Activated naive CD4-positive, alpha-beta T cell treated with anti-CD3 and anti-CD28 coated beads for 36 hours (primary cell): ENCODE results near the gene GSK3B. TPM values are rescaled to one million over a fixed set of nuclear protein-coding genes. Genes with fewer than 3 reads are reported as not detected.

Experiments
- CTCF ChIA-PET: fragments of 350-600 bp; sonication (Branson Sonifier 250); formaldehyde crosslinking; loops from one replicate; lab custom pipeline; 2021; ENCODE audit warnings: antibody characterized with exemption; lab: Charles Lee
- DNase-seq: peaks from one replicate; pipeline ENCODE4 v3.0.0-alpha.2; 2020
- H3K27ac Mint-ChIP-seq: one replicate; pipeline ENCODE4 v1.8.0; 2021; ENCODE audit warnings: mild to moderate bottlenecking, mixed read lengths
- H3K27me3 Mint-ChIP-seq: one replicate; pipeline ENCODE4 v1.8.0; 2021; ENCODE audit warnings: low read depth, mixed read lengths
- H3K36me3 Mint-ChIP-seq: one replicate; pipeline ENCODE4 v1.8.0; 2021; ENCODE audit warnings: low read depth, mixed read lengths
- H3K4me1 Mint-ChIP-seq: one replicate; pipeline ENCODE4 v1.8.0; 2021; ENCODE audit warnings: low read depth, mixed read lengths
- H3K4me3 Mint-ChIP-seq: one replicate; pipeline ENCODE4 v1.8.0; 2021; ENCODE audit warnings: mild to moderate bottlenecking, moderate library complexity, mixed read lengths
- H3K9me3 Mint-ChIP-seq: one replicate; pipeline ENCODE4 v1.8.0; 2021; ENCODE audit warnings: mixed read lengths
- intact Hi-C: fragments of 100-400 bp; cut with micrococcal nuclease; formaldehyde crosslinking; loops from one replicate; pipeline ENCODE4 v1.15.1; 2023
- total RNA-seq, 2 experiments: library from RNA; stranded (reverse); gene quantifications; one replicate each; pipeline ENCODE4 v1.2.3, GENCODE V29; 2021

The GSK3B gene
- total RNA-seq, 2 experiments from 2014 or later: 25.9 to 27.8 TPM

- CTCF ChIA-PET: no interaction called here
- no peaks in the 10 kb centered on the region for H3K36me3 Mint-ChIP-seq
- no peak overlapping the region for H3K4me3 Mint-ChIP-seq
- H3K4me1 Mint-ChIP-seq: no peaks in the 10 kb centered on the region
- intact Hi-C loops: no loop called here
- DNase-seq: no peak
- H3K9me3 Mint-ChIP-seq: no peaks in the 10 kb centered on the region
- no peak overlapping the region for H3K27ac Mint-ChIP-seq
- H3K27me3 Mint-ChIP-seq: peaks cover 4% of the 10 kb centered on the region
Measured at GRCh38 chr3:119794971-119795612, 299.2 kb downstream of the GSK3B start.

- Mint-ChIP-seq H3K9me3 (no peaks in the 10 kb centered on the region), H3K4me3 (no peak overlapping the region), H3K4me1 (no peaks in the 10 kb centered on the region), H3K27me3 (peaks cover 4% of the 10 kb centered on the region), H3K36me3 (no peaks in the 10 kb centered on the region), H3K27ac (no peak overlapping the region)
- no peak for DNase-seq
- intact Hi-C loops: no loop called here
- CTCF ChIA-PET: no interaction called here
Measured at GRCh38 chr3:119794401-119794800, 299.8 kb downstream of the GSK3B start.

- Mint-ChIP-seq H3K36me3 (no peaks in the 10 kb centered on the region), H3K4me3 (no peak overlapping the region), H3K27ac (no peak overlapping the region), H3K27me3 (peaks cover 4% of the 10 kb centered on the region), H3K4me1 (no peaks in the 10 kb centered on the region), H3K9me3 (peaks cover 2% of the 10 kb centered on the region)
- no peak for DNase-seq
- CTCF ChIA-PET: interaction anchor here (0.7 kb wide), 1 partner anchor 409 kb away, joined by 3 read pairs; no protein-coding TSS in a partner anchor
- intact Hi-C loops: no loop called here
Measured at GRCh38 chr3:119792270-119792669, 302.0 kb downstream of the GSK3B start.

- no peak for DNase-seq
- no peaks in the 10 kb centered on the region for H3K4me1 Mint-ChIP-seq
- peaks cover 2% of the 10 kb centered on the region for H3K9me3 Mint-ChIP-seq
- no peaks in the 10 kb centered on the region for H3K36me3 Mint-ChIP-seq
- no peak overlapping the region for H3K27ac Mint-ChIP-seq
- intact Hi-C loops: no loop called here
- H3K27me3 Mint-ChIP-seq: no peaks in the 10 kb centered on the region
- CTCF ChIA-PET: no interaction called here
- H3K4me3 Mint-ChIP-seq: no peak overlapping the region
Measured at GRCh38 chr3:119790369-119790768, 303.9 kb downstream of the GSK3B start.

GRCh38 chr3:119786409-119786808 lies 307.8 kb downstream of the GSK3B start:
- DNase-seq: no peak
- Mint-ChIP-seq H3K4me1 (no peaks in the 10 kb centered on the region), H3K9me3 (peaks cover 2% of the 10 kb centered on the region), H3K27me3 (no peaks in the 10 kb centered on the region), H3K27ac (no peak overlapping the region), H3K4me3 (no peak overlapping the region), H3K36me3 (no peaks in the 10 kb centered on the region)
- intact Hi-C loops: no loop called here
- CTCF ChIA-PET: interaction anchor here (0.7 kb wide), 1 partner anchor 31 kb away, joined by 3 read pairs; no protein-coding TSS in a partner anchor

GRCh38 chr3:119783883-119784282 lies 310.4 kb downstream of the GSK3B start:
- Mint-ChIP-seq H3K4me3 (no peak overlapping the region), H3K4me1 (peaks cover 7% of the 10 kb centered on the region), H3K36me3 (no peaks in the 10 kb centered on the region), H3K27ac (no peak overlapping the region), H3K9me3 (no peaks in the 10 kb centered on the region), H3K27me3 (no peaks in the 10 kb centered on the region)
- intact Hi-C loops: no loop called here
- CTCF ChIA-PET: no interaction called here
- no peak for DNase-seq

- Mint-ChIP-seq H3K4me1 (peaks cover 7% of the 10 kb centered on the region), H3K36me3 (no peaks in the 10 kb centered on the region), H3K9me3 (no peaks in the 10 kb centered on the region), H3K27me3 (no peaks in the 10 kb centered on the region), H3K27ac (no peak overlapping the region), H3K4me3 (no peak overlapping the region)
- no peak for DNase-seq
- CTCF ChIA-PET: no interaction called here
- intact Hi-C loops: no loop called here
Measured at GRCh38 chr3:119783255-119783654, 311.0 kb downstream of the GSK3B start.

GRCh38 chr3:119782460-119782859 lies 311.8 kb downstream of the GSK3B start:
- Mint-ChIP-seq H3K4me1 (peaks cover 7% of the 10 kb centered on the region), H3K36me3 (no peaks in the 10 kb centered on the region), H3K9me3 (no peaks in the 10 kb centered on the region), H3K27me3 (no peaks in the 10 kb centered on the region), H3K4me3 (no peak overlapping the region), H3K27ac (no peak overlapping the region)
- intact Hi-C loops: no loop called here
- CTCF ChIA-PET: interaction anchor here (0.6 kb wide), 1 partner anchor 24 kb away, joined by 3 read pairs; no protein-coding TSS in a partner anchor
- DNase-seq: no peak

- no peak for DNase-seq
- peaks cover 7% of the 10 kb centered on the region for H3K4me1 Mint-ChIP-seq
- intact Hi-C loops: no loop called here
- peaks cover under 1% of the 10 kb centered on the region for H3K9me3 Mint-ChIP-seq
- H3K4me3 Mint-ChIP-seq: no peak within 1 kb of the TSS
- H3K36me3 Mint-ChIP-seq: no peaks in the 10 kb centered on the region
- H3K27me3 Mint-ChIP-seq: no peaks in the 10 kb centered on the region
- CTCF ChIA-PET: interaction anchor here (0.6 kb wide), 2 partner anchors 24 to 550 kb away, joined by 3 to 4 read pairs; no protein-coding TSS in a partner anchor
- H3K27ac Mint-ChIP-seq: no peak within 1 kb of the TSS
Measured at GRCh38 chr3:119781330-119782198, 312.7 kb downstream of the GSK3B start, which contains the start of gene NR1I2. Gene NR1I2 (plus strand): TSS chr3:119782101.

- Mint-ChIP-seq H3K4me3 (no peak overlapping the region), H3K9me3 (peaks cover 7% of the 10 kb centered on the region), H3K4me1 (peaks cover 7% of the 10 kb centered on the region), H3K27me3 (no peaks in the 10 kb centered on the region), H3K27ac (no peak overlapping the region), H3K36me3 (no peaks in the 10 kb centered on the region)
- intact Hi-C loops: no loop called here
- no peak for DNase-seq
- CTCF ChIA-PET: no interaction called here
Measured at GRCh38 chr3:119779731-119780383, 314.4 kb downstream of the GSK3B start.

- intact Hi-C loops: no loop called here
- H3K36me3 Mint-ChIP-seq: no peaks in the 10 kb centered on the region
- H3K4me3 Mint-ChIP-seq: no peak overlapping the region
- no peak for DNase-seq
- H3K9me3 Mint-ChIP-seq: peaks cover 8% of the 10 kb centered on the region
- peaks cover 7% of the 10 kb centered on the region for H3K4me1 Mint-ChIP-seq
- CTCF ChIA-PET: no interaction called here
- no peaks in the 10 kb centered on the region for H3K27me3 Mint-ChIP-seq
- no peak overlapping the region for H3K27ac Mint-ChIP-seq
Measured at GRCh38 chr3:119778811-119779210, 315.4 kb downstream of the GSK3B start.

GRCh38 chr3:119778176-119778575 lies 316.1 kb downstream of the GSK3B start:
- intact Hi-C loops: no loop called here
- CTCF ChIA-PET: no interaction called here
- DNase-seq: no peak
- H3K4me1 Mint-ChIP-seq: peaks cover 7% of the 10 kb centered on the region
- no peak overlapping the region for H3K27ac Mint-ChIP-seq
- H3K4me3 Mint-ChIP-seq: no peak overlapping the region
- peaks cover 8% of the 10 kb centered on the region for H3K9me3 Mint-ChIP-seq
- no peaks in the 10 kb centered on the region for H3K36me3 Mint-ChIP-seq
- H3K27me3 Mint-ChIP-seq: no peaks in the 10 kb centered on the region
